Fibroblast of pulmonary artery (primary cell): ENCODE results near the gene NSFL1C.

Experiments
- DNase-seq: peaks from one replicate; pipeline ENCODE4 v3.0.0-alpha.2; 2010; ENCODE audit warnings: low read depth
- H3K4me3 ChIP-seq: replicated peaks from 2 replicates; pipeline ENCODE4 v1.5.1; 2011; ENCODE audit warnings: low read depth, mild to moderate bottlenecking, control low read depth, low read length, moderate library complexity
- TF ChIP-seq, protein P1 (sequence below): IDR thresholded peaks from 2 replicates; pipeline ENCODE4 v1.5.1; 2011; ENCODE audit warnings: mild to moderate bottlenecking, control low read depth, low read length, inconsistent platforms; ENCODE audit errors: missing control alignments

NSFL1C gene

GRCh38 chr20:1474325-1474724 lies 7.7 kb upstream of the NSFL1C start:
- no peak overlapping the region for H3K4me3 ChIP-seq
- DNase-seq: no peak
- TF ChIP-seq, protein P1, sequence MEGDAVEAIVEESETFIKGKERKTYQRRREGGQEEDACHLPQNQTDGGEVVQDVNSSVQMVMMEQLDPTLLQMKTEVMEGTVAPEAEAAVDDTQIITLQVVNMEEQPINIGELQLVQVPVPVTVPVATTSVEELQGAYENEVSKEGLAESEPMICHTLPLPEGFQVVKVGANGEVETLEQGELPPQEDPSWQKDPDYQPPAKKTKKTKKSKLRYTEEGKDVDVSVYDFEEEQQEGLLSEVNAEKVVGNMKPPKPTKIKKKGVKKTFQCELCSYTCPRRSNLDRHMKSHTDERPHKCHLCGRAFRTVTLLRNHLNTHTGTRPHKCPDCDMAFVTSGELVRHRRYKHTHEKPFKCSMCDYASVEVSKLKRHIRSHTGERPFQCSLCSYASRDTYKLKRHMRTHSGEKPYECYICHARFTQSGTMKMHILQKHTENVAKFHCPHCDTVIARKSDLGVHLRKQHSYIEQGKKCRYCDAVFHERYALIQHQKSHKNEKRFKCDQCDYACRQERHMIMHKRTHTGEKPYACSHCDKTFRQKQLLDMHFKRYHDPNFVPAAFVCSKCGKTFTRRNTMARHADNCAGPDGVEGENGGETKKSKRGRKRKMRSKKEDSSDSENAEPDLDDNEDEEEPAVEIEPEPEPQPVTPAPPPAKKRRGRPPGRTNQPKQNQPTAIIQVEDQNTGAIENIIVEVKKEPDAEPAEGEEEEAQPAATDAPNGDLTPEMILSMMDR: no peak

DNA sequence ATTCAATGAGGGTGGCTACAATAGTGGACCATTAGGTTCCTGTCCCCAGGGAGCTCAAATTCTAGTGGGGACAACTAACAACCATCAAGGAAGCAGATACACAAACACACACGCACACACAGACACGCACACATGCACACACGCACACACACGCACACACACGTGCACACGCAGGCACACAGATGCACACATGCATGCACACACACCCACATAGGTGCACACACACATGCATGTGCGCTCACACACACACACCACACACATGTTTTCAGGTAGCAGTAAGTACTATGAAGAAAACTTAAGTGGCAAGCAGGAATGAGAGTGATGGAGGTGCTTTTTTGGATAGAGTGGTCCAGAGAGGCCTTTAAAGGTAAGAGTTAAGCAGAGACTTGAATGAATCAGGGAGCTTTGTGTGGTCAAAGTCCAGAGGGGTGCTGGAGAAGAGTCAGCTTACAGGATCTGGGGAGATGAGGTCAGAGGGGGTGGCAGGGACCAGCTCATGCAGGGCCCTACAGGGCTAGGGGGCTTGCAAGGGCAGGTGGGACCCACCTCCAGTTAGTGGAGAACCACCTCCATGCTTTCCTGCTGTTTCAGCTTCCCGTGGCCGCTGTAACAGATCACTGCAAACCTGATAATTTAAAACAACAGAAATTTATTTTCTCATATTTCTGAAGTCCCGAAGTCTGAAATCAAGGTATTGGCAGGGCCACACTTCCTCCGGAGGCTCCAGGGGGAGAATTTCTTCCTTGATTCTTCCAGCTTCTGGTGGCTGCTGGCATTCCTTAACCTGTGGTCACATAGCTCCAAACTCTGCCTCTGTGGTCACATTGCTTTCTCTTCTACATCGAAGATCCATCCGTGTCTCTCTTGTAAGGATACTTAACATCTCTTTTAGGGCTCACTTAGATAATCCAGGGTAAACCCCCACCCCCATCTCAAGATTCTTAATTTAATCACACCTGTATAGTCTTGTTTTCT lies 6.9 kb upstream of the NSFL1C start:
- no peak overlapping the region for H3K4me3 ChIP-seq
- DNase-seq: no peak
- TF ChIP-seq, protein P1: no peak

DNA sequence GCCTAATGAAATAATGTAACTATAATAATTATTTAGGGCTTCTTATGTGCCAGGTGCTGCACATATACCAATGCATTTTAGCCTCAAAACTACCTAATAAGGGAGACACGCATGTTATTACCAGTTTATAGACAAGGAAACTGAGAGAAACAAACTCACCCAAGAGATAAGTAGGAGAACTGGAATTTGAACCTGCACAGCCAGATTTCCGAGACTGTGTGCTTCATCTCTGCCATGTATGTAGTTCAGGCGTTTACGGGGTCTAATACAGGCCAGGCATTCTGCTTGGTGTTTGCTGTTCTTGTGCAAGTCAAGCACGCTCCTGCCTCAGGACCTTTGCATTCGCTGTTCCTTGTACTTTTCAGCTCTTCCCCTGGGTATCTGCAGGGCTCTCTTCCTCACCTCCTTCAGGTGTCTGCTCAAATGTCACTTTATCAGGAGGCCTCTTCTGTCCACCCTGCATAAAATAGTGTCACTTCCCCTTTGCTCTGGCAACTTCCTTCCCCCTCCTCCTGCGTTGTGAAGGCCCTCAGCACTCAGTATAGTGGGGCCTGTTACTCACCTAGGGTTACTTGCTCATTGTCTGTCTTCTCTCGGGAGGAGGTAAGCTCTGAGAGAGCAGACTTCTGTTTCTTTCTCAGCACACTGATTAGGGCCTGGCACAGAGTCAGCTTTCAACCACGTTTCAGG lies 6.1 kb upstream of the NSFL1C start:
- DNase-seq: no peak
- TF ChIP-seq, protein P1: no peak
- no peak overlapping the region for H3K4me3 ChIP-seq

- H3K4me3 ChIP-seq: no peak overlapping the region
- TF ChIP-seq, protein P1: no peak
- no peak for DNase-seq
Measured at GRCh38 chr20:1471242-1471641, 4.6 kb upstream of the NSFL1C start.

DNA sequence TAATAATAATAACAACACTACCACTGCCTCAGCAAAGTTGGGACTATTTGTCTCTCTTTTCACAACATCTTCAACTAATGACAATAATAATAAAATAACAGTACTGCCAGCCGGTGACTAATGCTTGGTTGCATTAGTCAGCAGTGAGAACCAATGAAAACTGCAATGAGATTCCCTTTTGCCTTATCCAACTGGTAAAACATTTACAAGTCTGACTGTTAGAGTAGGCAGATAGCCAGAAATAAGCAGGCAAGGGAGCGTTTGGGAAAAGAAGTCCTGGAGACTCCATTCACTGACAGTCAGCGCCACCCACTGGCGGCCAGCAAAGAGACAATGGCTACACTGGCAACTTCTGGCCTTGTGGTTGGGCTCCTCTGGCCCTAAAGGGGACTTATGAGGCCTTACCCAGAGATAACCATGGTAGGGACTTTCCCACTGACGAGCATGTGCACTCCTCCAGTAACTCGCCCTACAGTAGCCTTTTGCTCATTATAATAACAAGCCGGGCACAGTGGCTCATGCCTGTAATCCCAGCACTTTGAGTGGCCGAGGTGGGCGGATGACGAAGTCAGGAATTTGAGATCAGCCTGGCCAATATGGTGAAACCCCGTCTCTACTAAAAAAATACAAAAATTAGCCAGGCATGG lies 3.4 kb upstream of the NSFL1C start:
- TF ChIP-seq, protein P1: peak; percentile 89
- peak; percentile 99 for DNase-seq
- H3K4me3 ChIP-seq: no peak overlapping the region

GRCh38 chr20:1469306-1469905 lies 2.8 kb upstream of the NSFL1C start:
- no peak for DNase-seq
- TF ChIP-seq, protein P1: no peak
- no peak overlapping the region for H3K4me3 ChIP-seq
